Adrenal gland (tissue), 5 donors: ENCODE results near the gene ALKAL2.

ENCODE experiments used
- CTCF ChIP-seq, 6 experiments: fragments of 450-650 bp in 4 of 6; fragments of 200-600 bp in 2 of 6; sonication (generic) in 1 of 6; IDR thresholded peaks; 1 replicate in 5 of 6; 2 replicates in 1 of 6; pipeline versions ENCODE4 v1.5.1 to v1.8.0; 2016 to 2021; ENCODE audit warnings: antibody characterized with exemption in 6 of 6, mild to moderate bottlenecking in 2 of 6, moderate library complexity in 1 of 6
- POLR2A ChIP-seq, 2 donors: fragments of 450-650 bp; IDR thresholded peaks; one replicate each; pipeline ENCODE4 v1.6.1; 2017; ENCODE audit warnings: antibody characterized with exemption in 2 of 2, mild to moderate bottlenecking in 2 of 2, moderate library complexity in 1 of 2
- donor health status: DM: no; HTN: no; CAD: no.

DNA sequence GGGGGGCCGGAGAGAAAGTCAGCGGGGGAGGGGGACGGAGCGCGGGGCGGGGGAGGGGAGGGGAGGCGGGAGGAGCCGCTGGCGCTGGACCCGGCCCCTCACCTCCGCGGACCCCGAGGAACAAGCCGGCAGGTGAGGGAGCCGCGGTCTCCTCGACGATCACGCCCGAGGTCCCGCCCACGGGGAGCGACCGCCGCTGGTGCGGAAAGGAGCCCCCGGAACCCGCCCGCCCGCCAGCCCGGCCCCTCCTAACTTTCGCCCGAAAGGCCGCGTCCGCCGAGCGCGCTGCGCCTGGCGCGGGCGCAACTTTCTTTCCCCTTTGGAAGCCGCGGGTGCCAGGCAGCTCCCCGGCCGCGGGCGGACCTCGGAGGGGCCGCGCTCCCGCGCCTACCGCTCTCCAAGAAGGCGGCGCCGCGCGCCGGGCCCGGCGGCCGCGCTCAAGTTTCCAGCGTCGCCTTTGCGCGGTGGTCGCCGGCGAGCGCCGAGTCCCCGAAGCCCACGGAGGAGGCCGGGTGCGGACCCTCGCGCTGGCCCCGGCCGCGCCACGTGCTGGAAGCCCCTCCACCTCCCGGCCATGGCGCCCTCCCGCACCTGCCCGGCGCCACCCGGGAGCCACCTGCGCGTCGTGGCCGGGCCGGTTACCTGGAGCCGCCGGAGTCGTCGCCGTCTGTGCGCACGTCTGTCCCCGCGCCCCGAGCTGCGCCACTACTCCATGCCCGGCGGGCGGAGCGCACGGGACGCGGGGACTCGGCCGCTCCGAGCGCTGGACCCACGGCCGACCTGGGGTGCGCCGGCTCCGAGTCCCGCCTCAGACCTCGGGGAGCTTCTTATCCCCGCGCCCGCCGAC lies at the start of gene ALKAL2:
- TF ChIP-seq CTCF (IDR thresholded peaks at IDR 0.05) (no peak), POLR2A (IDR thresholded peaks at IDR 0.05) (peak; percentile 20 to 58)
